NCI-H1092 treated with DMSO at 0.1 percent for 48 hours (cell line): Measurements from ENCODE around the gene ASTN2.
A peak's percentile ranks its signal among the peaks of the same experiment; 100 is the strongest.

ENCODE experiments used
- DNase-seq: peaks from one replicate; lab custom pipeline; 2025; lab: John Stamatoyannopoulos, UW

The ASTN2 gene

DNA sequence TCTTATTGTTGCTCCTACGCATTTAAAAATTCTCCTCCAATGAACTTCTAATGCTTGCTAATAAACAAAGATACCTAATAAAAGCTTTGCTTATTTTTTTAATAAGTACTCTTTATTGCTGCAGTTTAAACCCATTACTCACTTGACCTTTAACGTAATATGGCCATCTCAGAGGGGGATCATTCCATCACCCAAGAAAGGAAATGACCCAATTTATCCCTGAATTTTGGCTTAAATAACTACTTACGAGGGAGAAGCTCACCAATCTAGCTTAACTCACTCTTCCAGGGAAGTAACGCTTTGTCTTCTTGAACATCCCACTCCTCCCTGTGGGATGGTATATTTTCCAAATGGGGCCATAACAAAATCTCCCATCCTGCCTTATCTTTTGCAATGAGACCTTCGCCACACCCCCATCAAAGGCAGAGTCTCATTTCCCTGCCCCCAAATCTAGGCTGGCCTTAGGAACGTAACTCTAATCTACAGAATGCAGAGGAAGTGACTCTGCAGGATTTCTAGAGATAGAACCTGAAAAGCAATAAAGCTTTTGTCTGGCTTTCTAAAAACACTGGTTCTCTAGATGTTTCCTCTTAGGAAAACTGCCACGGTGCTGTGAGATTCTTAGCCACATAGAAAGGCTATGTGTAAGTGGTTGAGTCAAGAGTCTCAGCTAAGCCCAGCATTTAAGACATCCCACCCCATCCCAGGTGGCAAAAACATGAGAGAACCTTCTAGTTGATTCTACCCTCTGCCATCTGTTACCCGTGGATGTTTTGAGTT, 310.0 kb downstream of the ASTN2 start:
- DNase-seq, result no peak

DNA sequence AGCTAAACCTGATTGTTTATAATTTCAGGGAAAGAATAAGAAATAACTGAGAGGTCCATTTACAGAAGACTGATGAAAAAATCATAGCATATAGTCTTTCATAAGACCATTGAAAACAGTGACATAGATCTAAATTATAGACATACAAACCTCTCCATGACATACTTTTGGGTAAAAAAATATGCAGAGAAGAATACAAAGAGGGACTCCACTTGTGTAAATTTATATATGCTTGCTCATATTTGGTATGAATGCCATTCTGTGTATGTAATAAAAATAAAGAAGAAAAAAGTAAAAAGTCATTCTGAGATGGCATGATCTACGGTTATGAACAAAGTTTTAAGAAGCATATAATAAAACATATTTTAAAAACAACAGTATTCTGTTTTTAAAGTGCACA, 310.7 kb downstream of the ASTN2 start:
- no peak for DNase-seq

DNA sequence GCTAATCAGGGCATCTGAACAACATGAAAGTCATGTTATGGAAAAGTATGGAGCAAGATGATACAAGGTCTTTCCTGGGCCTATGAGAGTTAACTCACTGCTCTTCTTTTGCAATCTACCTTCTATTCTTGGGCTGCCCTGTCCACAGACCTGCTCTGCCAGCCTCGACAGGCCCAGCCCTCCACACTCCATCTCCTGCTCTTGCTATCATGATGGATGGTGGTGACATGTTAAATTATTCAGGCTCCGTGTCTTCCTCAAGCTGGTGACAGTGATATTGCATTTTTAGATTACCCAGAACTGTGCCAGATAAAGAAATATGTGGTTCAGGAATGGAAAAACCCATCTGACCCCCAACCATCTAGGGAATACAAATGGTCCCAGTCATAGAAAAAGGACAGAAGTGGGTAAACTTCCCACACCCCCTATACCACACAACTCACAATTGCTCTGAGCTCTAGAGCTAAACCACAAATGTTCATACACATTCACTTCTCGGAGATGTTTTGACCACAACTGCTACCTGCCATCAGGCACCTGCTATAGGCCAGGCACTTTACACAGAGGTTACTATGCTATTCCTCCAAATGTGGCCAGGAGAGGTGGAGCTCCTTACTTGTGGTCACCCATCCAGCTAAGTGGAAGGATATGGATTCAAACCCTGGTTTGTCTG, 311.3 kb downstream of the ASTN2 start:
- DNase-seq, result no peak

DNA sequence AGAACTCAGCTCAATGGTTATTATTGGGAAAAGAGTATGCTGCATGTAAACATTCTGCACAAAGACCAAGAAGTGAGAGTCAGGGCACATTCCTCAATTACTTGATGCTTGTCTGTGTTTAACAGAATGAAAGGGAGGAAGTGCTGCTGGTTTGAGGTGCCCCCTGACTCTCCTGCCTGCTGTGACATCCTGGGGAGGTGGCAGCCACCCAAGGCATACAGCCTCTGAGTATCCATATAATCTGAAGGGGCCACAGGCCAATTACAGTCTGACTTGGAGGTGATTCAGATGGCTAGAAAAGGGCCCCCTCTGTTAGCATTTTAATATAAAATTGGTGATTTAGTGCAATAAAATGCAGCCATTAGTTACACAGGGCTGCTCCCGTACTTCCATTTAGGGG, 313.8 kb downstream of the ASTN2 start:
- DNase-seq, result no peak

DNA sequence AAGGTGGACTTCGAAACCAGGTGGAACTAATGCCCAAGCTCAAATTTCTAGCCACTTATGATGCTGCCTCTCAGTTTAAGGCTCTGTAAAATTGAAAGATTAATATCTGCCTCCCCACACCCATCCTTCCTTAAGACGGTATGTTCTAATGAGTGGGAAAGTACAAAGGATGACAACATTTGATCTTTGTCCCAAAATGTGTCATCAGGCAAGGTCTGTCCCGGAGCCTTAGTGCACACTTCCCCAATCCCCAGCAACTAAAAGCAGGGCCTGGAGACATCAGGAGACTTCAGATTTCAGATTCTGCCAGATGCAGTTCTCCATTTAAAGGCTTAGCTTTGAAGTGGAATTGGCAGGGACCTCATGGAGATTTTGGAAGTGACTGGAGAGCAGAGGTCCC, 316.5 kb downstream of the ASTN2 start:
- no peak for DNase-seq

DNA sequence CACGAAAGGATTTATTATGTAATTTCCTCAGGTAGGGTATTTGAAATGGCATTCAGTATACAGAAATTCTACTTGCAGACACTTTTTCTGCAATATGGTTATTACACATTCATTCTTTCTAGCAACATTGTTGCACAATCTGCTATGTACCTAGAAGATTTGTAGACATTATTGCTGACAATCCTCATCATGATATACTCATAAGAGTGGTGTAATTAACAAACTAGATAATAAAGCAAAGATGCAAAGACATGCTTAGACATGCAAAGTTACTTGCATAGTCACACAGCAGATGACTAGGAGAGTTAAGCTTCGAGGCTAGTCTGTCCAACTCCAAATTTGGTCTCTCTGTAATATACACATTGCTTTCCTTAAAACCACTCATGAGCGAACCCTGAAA, 317.1 kb downstream of the ASTN2 start:
- no peak for DNase-seq

DNA sequence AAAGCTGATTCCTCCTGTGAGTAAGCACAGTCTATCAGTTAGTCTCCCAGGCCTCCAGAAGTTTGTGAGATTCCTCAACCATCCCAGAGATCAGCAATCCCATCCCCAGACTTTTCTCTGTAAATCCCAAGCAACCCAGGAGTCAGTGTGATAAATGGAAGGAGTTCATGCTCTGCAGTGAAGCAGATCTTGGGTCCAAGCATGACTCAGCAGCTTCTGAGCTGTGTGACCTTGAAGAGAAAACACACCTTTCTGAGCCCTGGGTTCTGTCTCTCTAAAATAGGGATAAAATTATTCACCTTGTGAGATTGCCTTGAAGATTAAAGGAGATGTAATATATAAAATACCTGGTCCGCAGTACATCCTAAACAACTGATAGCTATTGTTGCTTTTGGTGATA, 318.7 kb downstream of the ASTN2 start:
- DNase-seq, result no peak

DNA sequence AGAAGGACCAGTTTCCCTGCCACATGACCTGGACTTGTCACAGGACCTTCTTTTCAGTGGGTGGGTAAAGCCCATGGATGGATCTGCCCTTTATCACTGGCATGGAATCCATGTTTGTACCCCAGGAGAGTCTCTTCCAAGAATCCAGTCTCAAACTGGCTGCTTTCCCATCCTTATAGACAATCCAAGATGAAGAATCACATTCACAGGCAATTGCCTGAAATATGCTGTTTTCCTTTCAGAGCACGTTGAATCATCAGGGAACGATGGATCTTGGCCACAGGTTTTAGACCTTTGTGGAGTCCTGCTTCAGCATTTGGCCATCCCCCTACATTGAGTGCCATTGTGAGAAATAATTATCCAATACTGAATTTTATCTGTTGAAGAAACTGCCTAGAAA, 319.8 kb downstream of the ASTN2 start:
- no peak for DNase-seq

GRCh38 chr9:117093891-117094844, 320.7 kb downstream of the ASTN2 start:
- DNase-seq, result no peak

DNA sequence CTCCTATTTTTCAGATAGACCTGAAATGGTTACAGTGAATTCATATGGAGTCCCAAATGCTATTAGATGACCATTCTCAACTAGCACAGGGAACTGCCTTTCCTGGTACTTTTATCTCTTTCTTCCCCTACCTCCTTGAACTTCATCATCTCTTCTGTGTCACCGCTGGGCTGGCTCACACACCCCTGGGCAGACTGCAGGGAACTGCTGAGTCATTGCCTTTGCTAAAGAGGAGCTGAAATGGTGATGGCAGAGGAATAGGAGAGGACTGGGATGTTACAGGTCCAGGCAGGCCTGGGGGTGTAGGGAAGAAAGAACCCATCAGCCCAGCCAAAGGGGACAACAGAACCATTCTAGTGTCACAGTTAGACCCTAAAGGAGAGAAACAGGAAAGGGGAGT, 322.3 kb downstream of the ASTN2 start:
- no peak for DNase-seq

DNA sequence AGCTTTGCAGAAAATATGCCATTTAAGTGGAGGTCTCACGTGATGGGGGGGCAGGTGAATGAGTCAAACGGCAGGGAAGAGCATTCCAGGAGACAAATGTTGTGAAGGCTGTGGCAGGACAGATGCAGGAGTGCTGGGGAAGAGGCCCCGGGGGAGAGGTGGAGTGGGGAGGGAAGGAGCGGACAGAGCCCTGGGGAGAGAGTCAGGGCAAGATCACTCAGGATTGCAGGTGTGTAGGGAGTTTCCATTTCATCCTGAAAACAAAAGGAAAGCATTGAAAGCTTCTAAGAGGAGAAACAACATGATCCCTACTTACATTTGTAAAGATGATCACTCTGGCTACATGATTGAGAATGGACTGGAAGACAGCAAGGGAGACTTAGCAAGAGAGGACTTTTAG, 323.3 kb downstream of the ASTN2 start:
- DNase-seq, result no peak

GRCh38 chr9:117088786-117089185, 326.1 kb downstream of the ASTN2 start:
- no peak for DNase-seq

DNA sequence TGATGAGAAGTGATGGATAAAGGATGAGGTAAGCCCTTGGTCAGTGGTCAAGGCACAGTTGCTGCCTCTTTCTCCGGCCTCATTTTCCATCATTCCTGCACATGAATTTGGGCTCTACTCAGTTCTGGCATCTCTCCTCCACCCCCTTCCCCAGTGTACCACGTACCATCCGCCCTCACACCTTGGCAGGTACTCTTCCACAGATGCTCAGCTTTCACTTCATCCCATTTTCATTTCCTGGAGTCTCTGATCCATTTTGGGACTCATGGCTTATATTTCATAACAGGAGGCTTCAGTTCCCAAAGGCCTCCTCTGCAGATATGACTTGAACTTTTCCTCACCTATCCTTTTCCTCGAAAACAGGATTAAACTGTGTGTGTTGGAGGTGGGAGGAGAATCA, 326.7 kb downstream of the ASTN2 start:
- no peak for DNase-seq

GRCh38 chr9:117084221-117084620, 330.6 kb downstream of the ASTN2 start:
- DNase-seq, result no peak

DNA sequence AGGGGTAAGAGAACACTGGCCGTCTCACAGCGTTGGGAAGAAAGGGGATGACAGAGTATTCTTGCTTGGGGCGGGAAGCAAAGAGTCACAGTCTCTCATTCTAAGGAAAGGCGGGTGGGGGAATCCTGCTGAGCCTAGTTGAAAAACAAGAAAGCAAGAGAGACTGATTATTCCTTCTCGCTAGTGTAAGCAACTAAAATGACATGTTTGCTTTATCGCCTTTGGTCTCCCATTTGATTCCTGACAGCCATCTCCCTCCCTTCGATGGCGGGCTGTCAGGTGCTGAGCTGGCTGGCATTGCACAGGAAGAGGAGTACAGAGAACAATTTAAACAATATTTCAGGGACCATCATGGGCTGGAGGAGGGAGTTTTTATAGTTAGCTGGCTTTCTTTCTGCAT, 331.3 kb downstream of the ASTN2 start:
- no peak for DNase-seq

DNA sequence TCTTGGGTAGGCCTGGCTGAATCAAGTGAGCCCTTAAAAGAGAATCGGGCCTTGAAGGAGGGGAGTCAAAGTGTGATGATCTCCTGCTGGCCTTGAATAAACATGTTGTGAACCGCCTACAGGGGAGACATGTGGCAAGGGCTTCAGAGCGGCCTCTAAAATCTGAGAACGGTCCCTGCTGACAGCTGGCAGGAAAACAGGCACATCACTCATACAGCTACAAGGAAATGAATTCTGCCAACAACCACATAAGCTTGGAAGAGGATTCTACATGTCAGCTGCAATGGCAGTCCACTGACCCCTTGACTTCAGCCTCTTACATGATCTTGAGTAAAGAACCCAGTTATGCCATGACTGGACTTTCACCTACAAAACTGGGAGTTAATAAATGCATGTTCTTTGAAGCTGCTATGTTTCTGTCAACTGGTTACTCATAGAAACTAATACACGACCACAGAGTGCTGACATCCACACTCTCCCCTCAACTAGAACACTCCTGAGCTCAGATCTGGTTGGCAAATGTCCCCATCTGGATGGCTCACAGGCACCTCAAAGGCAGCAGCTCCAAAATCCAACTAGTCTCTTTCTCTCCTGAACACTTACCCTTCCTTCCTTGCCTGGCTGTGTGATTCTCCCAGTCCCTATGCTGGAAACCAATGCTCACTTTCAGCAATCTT, 333.1 kb downstream of the ASTN2 start:
- peak; percentile 5 for DNase-seq

DNA sequence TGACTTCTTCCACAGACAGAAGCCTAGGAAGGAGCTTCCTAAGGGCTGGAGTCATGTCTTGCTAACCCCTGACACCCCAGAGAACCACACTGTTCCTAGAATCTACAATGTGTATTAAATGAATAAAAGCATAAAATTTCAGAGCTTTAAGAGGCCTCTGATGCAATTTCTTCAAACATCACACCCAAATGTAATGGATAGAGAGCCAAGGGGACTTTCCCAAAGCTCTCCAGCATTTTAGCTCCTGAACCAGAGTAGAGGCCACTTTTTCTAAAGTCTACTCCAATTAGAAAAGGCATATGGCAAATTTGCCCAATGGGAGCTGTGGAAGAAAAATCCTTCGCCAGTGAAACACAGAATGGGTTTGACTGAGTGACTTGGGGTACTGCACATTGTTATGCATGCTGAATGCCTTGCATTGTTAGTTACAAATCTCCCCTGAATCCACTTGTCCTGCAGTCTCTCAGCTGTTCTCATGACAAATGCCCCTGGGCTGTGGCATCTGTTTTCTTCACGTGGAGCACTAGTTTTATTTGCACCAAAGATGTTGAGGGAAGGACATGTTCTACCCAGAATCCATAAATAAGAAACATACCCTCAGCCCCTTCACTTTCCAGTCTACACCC, 334.0 kb downstream of the ASTN2 start:
- DNase-seq, result no peak

DNA sequence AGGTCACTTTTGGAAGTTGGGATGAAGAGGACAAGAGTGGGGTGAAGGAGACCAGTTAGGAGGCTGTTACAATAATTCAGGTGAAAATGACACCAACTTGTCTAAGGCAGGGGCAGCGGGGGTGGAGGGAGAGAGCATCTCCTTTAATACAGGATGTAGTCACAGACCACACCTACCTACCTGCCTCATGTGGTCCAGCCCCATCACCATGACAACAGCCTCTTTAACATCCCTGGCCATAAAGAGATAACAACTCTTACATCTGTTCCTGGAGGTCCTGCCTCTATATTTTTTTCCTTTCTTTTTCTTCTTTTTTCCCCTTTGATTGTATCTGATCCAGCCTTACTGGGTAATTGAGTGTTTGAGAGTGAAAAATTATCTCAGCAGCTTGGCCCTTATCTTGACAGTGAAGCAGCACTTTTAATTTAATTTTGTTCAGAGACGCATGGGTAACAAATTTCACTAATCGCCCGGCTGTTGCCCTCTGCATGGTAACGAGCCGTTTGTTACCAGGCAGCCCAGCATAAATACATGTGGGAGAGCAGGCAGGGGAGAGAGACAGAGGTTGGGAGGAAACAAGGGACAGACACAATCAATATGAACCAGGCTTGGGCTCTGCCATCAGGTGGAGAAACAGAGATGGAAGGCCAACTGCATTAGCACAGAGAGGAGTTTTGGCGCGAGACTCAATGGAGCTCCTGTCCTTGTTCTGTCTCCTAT, 338.1 kb downstream of the ASTN2 start:
- DNase-seq, result no peak

GRCh38 chr9:117075636-117076035, 339.2 kb downstream of the ASTN2 start:
- DNase-seq, result no peak

- DNase-seq, result no peak
These were observed 339.9 kb downstream of the ASTN2 start for GRCh38 chr9:117074784-117075520.
